T47D (cell line): ENCODE data around the gene DOC2A.

Experiments
- DNase-seq, 2 experiments: peaks; one replicate each; pipeline versions ENCODE4 v3.0.0 to v3.0.0-alpha.2; 2011 to 2012; ENCODE audit warnings: low read depth in 1 of 2, low spot score in 1 of 2
- JUND ChIP-seq: IDR thresholded peaks from 2 replicates; pipeline ENCODE4 v1.6.1; 2012; ENCODE audit warnings: low read depth
- in situ Hi-C: cut with HindIII; loops from 2 replicates; pipeline ENCODE4 v1.10.0; 2016; ENCODE audit warnings: low sequenced_read_pairs, low pct_unique_long_range_greater_than_20kb

The DOC2A gene

DNA sequence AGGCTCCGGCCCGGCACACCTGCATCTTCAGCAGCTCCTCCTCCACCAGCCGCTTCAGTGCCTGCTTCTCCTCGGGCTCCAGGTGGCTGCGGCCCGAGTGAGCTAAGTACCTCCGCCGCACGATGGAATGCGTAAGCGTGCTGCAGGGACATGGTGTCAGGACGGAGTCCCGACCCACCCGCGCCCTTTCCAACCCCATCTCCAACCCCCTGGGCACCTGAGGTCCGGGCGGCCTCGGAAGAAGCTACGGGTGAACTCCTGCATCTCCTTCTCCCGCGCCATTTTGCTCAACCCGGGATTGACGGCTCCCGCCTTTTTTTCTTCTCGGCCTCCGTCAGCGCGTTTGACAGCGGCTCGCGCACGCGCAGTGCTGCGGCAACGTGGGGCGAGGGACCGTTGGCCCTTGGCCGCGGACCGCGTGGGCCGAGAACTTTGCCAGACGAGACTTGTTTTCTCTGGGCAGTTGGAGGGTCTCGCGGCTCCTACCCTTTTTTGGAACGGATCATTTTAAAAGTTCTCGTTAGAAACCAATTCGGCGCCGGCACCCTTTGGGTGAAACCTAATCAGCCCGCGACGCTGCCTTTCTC lies 15.4 kb downstream of the DOC2A start, which contains the start of gene HIRIP3:
HIRIP3 (minus strand) TSS at position 294 of the 587 bp plus-strand sequence; CDS start at position 282, 12 bp downstream.
- no peak for TF ChIP-seq JUND
- peak; percentile 90 to 92 for DNase-seq
- in situ Hi-C loops: no loop called here

DNA sequence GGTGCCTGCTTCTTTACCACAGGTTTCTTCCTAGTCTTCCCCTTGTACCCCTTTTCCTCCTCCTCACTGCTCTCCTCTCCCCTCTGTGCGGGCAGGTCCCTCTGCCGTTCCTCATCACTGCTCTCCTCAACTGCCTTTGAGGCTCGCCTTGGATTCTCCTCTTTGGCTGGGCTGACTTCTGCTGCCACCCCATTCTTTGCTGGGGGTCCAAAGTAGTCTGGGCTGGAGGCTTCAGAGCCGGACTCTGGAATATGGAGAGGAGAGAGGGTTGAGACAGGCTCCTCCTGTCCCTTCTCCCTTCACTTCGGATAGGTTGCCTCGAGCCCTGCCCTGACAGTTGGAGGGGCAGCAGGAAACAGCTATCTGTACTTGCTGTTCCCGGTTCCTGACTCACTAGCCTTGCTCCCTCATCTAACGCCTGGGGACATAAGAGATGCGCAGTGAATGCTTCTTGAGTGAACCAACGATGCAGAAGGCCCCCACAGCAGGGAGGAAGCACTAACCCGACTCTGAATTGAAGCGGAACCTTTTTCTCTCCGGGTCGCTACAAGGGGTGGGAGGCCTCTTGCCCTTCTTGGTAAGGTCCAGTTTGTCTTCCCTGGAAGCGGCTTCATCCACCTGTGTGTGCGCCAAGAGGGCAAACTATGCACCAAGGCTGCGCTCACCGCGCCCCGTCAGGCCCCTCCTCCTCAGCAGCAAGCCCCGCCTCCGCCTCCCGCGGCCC lies 16.1 kb downstream of the DOC2A start:
- peak in 1 of 2 experiments; percentile 80 for DNase-seq
- in situ Hi-C loops: no loop called here
- TF ChIP-seq JUND: no peak

DNA sequence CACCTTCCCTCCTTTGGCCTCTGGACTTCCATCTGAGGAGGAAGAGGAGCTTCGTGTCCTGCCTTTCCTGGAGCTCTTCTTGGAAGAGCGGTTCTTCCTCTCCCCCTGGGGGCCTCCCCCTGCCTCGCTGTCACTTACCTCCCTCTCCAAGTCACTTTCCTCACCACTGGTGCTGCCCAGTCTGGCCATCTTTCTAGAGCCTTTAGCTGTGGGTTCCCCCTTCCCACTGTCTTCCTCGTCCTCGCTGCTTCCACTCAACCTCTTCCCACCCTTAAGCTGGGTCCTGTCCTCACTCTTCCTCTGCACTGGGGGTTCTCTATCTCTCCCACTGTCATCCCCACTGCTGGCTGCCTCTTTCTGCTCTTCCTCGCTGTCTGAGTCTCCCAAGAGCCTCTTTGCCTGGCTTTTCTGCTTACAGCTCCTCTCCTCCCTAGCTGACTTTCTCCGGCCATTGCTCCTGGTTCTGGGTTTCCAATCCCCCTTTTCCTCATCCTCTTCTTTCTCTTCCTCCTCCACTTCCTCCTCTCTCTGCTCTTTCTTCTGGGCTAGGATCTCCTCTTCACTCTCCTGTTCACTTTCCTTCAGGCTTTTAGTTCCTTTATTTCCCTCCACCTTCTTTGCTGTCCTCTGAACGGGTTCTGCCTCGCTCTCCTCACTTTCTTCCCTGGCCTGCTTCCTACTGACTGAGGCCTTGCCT lies 16.8 kb downstream of the DOC2A start:
- no peak for DNase-seq
- in situ Hi-C loops: no loop called here
- no peak for TF ChIP-seq JUND

DNA sequence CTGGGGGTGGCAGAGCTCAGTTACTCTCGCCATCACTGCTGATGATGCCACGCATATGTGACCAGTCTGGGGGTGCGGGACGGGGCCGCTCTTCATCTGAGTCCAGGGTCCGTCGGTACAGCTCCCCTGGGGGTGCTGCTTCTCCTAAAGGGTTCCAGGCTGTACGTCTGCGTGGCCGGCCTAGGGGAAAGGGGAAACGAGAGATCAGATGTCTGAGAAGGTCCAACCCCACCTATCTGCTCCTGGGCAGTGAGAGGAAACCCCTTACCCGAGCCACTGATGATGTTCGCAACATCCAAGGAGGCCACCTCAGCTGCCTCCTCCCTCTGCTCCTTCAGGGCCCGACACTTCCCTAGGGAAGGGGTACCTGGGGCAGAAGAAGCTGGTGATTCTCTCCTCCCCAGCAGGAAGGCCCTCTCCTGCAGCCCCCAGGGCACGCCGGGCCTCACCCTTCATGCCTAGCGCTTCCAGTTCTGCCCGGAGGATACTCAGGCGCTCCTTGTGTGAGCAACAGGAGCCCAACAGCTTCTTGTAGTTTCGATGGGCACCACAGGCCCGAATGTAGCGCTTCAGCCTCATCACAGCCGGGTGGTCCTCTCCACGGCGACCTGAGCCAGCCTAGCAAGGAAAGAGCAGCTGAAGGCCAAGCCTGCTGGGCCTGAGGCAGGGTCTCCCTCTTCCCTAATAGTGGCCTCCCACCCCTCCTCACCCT lies 17.5 kb downstream of the DOC2A start:
- DNase-seq: no peak
- no peak for TF ChIP-seq JUND
- in situ Hi-C loops: no loop called here

DNA sequence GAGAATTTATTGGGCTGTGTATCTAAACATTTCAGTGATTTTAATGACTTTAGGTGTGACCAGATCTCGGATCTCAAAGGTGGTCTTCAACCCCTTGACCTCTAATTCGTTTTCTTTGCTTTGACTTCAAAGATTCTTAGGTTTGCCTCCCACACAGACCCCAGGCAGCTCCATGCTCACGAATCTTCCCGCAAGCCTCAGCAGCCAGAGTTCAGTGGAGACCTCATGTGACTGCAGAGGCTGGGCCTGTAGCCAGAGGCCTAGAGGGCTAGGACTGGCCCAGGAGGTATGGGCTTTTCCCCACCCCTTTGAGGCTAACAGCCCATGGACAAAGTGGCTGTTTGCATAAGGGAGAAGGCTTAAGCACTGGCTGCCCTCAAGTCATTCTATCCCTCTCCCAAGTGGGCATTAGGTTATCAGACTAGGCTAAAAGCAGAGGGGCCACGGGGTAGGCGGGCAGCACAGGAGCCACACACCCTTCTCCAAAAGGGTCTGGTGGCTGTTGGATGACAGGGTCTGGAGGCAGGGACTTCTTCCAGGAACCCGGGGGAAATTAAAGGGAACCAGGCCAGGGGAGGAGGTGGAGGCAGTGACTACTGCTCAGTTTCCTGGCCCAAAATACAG lies 18.4 kb downstream of the DOC2A start:
- no peak for TF ChIP-seq JUND
- no peak for DNase-seq
- in situ Hi-C loops: no loop called here

DNA sequence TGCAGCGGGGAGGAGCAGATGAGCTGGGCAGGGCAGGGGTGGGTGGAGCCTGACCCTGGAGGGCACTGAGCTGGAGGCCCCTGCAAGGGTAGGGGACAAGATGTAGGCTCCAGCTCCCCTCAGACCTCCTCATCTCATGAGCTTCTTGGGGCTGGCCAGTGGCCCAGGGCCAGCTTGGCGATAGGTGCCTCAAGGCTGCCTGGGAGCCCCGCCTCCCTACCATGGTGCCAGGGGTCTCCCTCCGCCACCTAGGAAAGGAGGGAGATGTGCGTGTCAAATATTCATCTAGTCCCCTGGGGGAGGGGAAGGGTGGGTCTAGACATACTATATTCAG lies 19.3 kb downstream of the DOC2A start:
- in situ Hi-C loops: no loop called here
- DNase-seq: no peak
- no peak for TF ChIP-seq JUND

DNA sequence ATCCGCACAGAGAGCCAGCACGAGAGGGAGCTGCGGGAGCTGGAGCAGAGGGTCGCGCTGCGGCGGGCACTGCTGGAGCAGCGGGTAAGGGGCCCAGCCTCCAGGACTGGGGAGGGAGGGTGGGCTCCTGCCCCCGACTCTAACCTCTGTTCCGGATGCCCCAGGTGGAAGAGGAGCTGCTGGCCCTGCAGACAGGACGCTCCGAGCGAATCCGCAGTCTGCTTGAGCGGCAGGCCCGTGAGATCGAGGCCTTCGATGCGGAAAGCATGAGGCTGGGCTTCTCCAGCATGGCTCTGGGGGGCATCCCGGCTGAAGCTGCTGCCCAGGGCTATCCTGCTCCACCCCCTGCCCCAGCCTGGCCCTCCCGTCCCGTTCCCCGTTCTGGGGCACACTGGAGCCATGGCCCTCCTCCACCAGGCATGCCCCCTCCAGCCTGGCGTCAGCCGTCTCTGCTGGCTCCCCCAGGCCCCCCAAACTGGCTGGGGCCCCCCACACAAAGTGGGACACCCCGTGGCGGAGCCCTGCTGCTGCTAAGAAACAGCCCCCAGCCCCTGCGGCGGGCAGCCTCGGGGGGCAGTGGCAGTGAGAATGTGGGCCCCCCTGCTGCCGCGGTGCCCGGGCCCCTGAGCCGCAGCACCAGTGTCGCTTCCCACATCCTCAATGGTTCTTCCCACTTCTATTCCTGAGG lies 19.8 kb downstream of the DOC2A start:
- in situ Hi-C loops: no loop called here
- DNase-seq: no peak
- no peak for TF ChIP-seq JUND

DNA sequence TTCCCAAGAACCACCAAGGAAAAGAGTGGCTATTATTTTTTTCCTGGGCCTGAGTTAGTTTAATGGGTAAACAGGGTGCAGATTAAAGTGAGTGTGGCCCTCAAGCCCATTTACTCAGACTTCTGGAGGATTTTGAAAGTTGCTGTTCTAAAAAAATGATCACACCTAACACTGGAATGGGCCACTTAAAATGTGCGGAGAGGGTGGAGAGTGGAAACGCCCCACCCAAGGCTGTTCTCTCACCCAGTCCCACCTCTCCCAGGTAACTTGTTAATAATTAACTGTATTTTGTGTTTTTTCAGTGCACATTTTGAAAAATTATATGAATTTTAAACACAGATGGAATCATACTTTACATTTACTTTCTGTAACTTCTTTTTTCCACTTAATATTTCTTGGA lies 20.8 kb downstream of the DOC2A start:
- DNase-seq: no peak
- in situ Hi-C loops: no loop called here
- TF ChIP-seq JUND: no peak

DNA sequence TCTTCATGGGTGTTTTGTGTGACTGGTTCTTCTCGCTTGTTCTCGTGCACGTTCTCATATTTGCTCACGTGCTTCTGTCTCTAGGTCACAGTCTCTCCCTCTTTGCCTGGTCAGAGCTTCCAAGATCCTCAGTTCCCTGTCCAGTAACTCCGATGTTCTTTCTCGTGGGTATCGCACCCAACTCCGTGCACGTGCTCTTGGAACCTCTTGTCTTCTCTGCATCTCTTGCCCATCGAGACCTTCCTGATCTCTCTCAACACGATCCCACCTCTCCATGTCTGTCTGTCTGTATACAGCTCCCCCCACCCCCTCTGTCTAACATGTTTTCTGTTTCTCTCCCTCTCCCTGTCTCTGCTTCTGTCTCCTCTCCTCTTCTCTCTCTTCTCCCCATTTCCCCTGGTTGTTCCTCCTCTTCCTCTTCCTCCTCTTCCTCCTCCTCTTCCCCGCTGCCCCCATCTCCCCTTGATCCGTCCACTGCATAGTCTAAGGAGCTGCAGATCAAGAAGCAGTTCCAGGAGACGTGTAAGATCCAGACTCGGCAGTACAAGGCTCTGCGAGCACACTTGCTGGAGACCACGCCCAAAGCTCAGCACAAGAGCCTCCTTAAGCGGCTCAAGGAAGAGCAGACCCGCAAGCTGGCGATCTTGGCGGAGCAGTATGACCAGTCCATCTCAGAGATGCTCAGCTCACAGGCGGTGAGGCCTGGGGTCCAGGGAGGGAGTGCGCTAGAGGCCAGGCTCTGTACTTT lies 21.5 kb downstream of the DOC2A start:
- in situ Hi-C loops: no loop called here
- no peak for DNase-seq
- TF ChIP-seq JUND: no peak

DNA sequence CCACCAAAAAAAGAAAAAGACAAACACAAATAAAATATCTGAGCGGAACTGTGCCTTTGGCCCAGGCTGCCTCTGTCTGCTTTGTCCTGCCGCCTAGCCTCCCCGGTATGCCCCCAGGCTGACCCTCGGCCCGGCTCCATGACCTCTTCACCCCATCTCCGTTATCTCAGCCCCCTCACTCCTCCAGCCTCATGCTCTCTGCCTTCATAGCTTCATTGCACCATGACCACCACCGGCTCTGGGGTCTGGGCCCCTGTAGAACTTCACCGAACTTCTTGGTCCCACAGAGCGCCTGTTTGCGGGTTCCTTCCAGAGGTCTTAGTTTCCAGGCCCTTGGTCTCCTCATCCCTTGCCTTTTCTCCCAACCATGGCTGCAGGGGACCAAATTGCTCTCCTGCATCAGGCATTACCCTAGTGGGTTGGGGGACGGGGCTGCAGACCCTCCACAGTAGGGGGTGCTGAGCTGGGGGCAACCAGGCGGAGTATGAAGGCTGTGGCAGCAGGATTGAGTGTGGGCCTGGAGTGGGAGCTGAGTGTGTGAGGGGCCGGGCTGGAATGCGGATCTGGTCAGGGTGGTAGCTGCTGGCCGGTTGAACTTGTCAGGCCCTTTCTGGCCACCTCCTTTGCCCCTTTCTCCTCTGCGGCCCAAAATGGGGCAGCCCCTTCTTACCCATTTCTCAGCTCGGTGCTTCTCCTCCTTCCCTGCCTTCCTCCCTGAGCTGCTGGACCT lies 22.3 kb downstream of the DOC2A start:
- in situ Hi-C loops: no loop called here
- TF ChIP-seq JUND: no peak

DNA sequence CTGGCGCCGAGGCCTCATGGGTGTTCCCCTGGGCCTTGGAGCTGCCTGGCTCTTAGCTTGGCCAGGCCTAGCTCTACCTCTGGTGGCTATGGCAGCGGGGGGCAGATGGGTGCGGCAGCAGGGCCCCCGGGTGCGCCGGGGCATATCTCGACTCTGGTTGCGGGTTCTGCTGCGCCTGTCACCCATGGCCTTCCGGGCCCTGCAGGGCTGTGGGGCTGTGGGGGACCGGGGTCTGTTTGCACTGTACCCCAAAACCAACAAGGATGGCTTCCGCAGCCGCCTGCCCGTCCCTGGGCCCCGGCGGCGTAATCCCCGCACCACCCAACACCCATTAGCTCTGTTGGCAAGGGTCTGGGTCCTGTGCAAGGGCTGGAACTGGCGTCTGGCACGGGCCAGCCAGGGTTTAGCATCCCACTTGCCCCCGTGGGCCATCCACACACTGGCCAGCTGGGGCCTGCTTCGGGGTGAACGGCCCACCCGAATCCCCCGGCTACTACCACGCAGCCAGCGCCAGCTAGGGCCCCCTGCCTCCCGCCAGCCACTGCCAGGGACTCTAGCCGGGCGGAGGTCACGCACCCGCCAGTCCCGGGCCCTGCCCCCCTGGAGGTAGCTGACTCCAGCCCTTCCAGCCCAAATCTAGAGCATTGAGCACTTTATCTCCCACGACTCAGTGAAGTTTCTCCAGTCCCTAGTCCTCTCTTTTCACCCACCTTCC lies 23.3 kb downstream of the DOC2A start:
- TF ChIP-seq JUND: no peak
- in situ Hi-C loops: no loop called here
- DNase-seq: no peak

More for the DNA sequence above, 22.3 kb downstream of the DOC2A start:
- DNase-seq: no peak
